Measurements from ENCODE around the gene IGSF9B. TPM values are rescaled to one million over a fixed set of nuclear protein-coding genes. Genes with fewer than 3 reads are reported as not detected.

IGSF9B gene
- total RNA-seq, 1 experiment from 2014 or later, result not detected

DNA sequence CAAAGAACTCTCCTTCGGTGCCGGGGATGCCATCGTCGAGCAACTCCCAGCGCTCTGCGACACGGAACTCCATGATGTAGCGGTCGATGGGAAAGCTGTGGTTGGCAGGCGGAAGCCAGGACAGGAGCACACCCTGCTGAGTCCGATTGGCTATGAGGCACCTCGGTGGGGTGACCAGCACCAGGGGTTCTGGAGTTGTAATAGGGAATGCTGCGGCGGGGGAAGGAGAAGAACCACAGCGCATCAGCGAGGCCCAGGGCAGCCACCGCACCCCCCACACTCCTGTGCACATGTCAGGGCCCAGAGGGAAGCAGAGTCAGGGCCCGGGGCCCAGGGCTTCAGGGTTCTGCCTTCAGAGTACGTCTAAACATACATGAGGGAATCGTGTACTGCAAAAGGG lies 31.0 kb downstream of the IGSF9B start:
- Histone ChIP-seq H3K36me3 (ENCODE audit: low read depth) (no peaks in the 10 kb centered on the region), H3K4me2 (no peak overlapping the region), H3K27ac (no peak overlapping the region), H3F3A (ENCODE audit: insufficient read depth, low read depth) (no peaks in the 10 kb centered on the region), H3K4me1 (replicated peaks; ENCODE audit: insufficient read depth) (no peaks in the 10 kb centered on the region), H4K20me1 (ENCODE audit: insufficient read depth) (no peaks in the 10 kb centered on the region), H3K9me2 (ENCODE audit: insufficient read depth) (no peaks in the 10 kb centered on the region), H3K27me3 (ENCODE audit: insufficient read depth, low read depth) (peaks cover 98% of the 10 kb centered on the region), H3K79me2 (ENCODE audit: low read depth) (no peaks in the 10 kb centered on the region), H2AFZ (no peak overlapping the region), H3K9me3 (ENCODE audit: insufficient read depth, low read depth) (no peaks in the 10 kb centered on the region), H3K4me3 (no peak overlapping the region)
- intact Hi-C loops (cut with micrococcal nuclease; ENCODE audit: unreplicated experiment), result loop anchor here (5.0 kb wide), 1 partner anchor 222 kb away; no protein-coding TSS in a partner anchor
- BruUV-seq (replicated peaks), result no TSS peak
- ChIA-PET POLR2A (ENCODE audit: unreplicated experiment) (no interaction called here), CTCF (no interaction called here)
- TF ChIP-seq EZH2 (IDR thresholded peaks at IDR 0.05; ENCODE audit: low read depth), result no peak
- TF ChIP-seq, protein P1, sequence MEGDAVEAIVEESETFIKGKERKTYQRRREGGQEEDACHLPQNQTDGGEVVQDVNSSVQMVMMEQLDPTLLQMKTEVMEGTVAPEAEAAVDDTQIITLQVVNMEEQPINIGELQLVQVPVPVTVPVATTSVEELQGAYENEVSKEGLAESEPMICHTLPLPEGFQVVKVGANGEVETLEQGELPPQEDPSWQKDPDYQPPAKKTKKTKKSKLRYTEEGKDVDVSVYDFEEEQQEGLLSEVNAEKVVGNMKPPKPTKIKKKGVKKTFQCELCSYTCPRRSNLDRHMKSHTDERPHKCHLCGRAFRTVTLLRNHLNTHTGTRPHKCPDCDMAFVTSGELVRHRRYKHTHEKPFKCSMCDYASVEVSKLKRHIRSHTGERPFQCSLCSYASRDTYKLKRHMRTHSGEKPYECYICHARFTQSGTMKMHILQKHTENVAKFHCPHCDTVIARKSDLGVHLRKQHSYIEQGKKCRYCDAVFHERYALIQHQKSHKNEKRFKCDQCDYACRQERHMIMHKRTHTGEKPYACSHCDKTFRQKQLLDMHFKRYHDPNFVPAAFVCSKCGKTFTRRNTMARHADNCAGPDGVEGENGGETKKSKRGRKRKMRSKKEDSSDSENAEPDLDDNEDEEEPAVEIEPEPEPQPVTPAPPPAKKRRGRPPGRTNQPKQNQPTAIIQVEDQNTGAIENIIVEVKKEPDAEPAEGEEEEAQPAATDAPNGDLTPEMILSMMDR (conservative IDR thresholded peaks at IDR 0.05), result no peak
- DNase-seq, result no peak

DNA sequence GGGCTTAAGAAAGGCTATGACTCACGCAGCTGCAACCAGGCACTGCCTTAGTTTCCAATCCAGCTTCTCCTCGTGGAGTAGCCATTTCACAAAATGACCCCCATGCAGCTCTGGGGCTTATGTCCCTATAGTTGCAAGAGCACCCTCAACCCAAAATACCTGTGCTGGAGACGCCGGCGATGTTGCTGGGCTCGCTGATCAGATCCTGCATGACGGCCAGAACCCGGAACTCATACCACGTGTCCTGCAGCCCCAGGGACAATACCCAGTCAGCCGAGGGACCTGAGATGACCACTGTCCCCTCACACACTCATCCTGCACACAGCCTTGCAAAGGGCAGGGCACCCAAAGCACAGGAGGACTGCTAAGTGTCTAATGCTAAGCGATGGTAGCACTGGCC lies 32.1 kb downstream of the IGSF9B start:
- intact Hi-C loops (cut with micrococcal nuclease; ENCODE audit: unreplicated experiment), result loop anchor here (5.0 kb wide), 1 partner anchor 223 kb away; no protein-coding TSS in a partner anchor
- H3K4me2 ChIP-seq, result no peak overlapping the region

DNA sequence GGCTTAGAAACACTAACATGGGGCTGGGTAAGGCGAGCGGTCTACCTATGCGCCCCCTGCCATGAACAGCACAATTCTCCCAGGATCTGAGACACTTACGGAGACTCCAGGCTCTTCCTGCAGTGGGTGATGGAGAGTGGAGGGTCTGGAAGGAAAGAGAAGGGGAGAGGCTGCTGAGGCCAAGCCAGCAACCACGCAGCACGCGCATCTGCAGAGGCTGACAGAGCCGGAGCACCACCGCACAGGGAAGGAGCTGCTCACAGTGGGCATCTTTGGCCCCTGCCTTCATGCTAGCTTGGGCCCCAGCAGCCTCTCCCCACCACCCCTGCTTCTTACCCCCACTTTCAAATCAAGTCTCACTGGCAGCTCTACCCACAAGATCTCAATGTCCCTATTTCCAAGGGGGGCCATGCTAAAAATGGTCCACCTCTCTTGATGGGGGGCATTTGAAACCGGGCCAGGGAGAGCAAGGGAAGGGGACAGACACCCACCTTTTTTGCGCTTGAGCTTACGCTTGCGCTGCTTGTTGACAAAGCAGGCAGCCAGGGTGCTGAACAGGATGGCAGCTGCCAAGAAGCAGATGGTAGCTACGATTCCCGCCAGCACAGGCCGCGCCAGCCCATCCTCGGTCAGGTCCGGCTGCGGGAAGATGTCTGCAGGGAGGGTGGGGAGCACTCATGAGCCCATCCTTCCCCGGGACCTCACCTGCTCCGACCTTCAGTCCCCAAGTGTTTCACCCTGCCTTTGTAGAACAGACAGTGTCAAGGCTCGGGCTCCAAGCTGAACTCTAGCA lies 34.5 kb downstream of the IGSF9B start:
- H3K4me3 ChIP-seq, result no peak overlapping the region
- H3K27ac ChIP-seq, result no peak overlapping the region
- no peaks in the 10 kb centered on the region for H3F3A ChIP-seq (ENCODE audit: insufficient read depth, low read depth)
- TF ChIP-seq EZH2 (IDR thresholded peaks at IDR 0.05; ENCODE audit: low read depth), result no peak
- TF ChIP-seq, protein P1 (conservative IDR thresholded peaks at IDR 0.05), result no peak
- no peaks in the 10 kb centered on the region for H3K79me2 ChIP-seq (ENCODE audit: low read depth)
- ChIA-PET CTCF (no interaction called here), POLR2A (ENCODE audit: unreplicated experiment) (no interaction called here)
- no peaks in the 10 kb centered on the region for H3K36me3 ChIP-seq (ENCODE audit: low read depth)
- no peak for DNase-seq
- no peak overlapping the region for H2AFZ ChIP-seq
- no peaks in the 10 kb centered on the region for H3K4me1 ChIP-seq (replicated peaks; ENCODE audit: insufficient read depth)
- H3K27me3 ChIP-seq (ENCODE audit: insufficient read depth, low read depth), result peaks cover 75% of the 10 kb centered on the region
- H3K9me3 ChIP-seq (ENCODE audit: insufficient read depth, low read depth), result no peaks in the 10 kb centered on the region
- no TSS peak for BruUV-seq (replicated peaks)
- H3K9me2 ChIP-seq (ENCODE audit: insufficient read depth), result no peaks in the 10 kb centered on the region
- H4K20me1 ChIP-seq (ENCODE audit: insufficient read depth), result no peaks in the 10 kb centered on the region
- intact Hi-C loops (cut with micrococcal nuclease; ENCODE audit: unreplicated experiment), result no loop called here
- H3K4me2 ChIP-seq, result no peak overlapping the region

More for the DNA sequence above, 32.1 kb downstream of the IGSF9B start:
- no peaks in the 10 kb centered on the region for H3K79me2 ChIP-seq (ENCODE audit: low read depth)
- no peaks in the 10 kb centered on the region for H3K4me1 ChIP-seq (replicated peaks; ENCODE audit: insufficient read depth)
- H3K4me3 ChIP-seq, result no peak overlapping the region
- H4K20me1 ChIP-seq (ENCODE audit: insufficient read depth), result no peaks in the 10 kb centered on the region
- TF ChIP-seq, protein P1 (conservative IDR thresholded peaks at IDR 0.05), result no peak
- no peak for TF ChIP-seq EZH2 (IDR thresholded peaks at IDR 0.05; ENCODE audit: low read depth)
- H3K27me3 ChIP-seq (ENCODE audit: insufficient read depth, low read depth), result peaks cover 93% of the 10 kb centered on the region
- no peaks in the 10 kb centered on the region for H3F3A ChIP-seq (ENCODE audit: insufficient read depth, low read depth)
- BruUV-seq (replicated peaks), result no TSS peak
- no peak for DNase-seq
- no peak overlapping the region for H3K27ac ChIP-seq
- no peaks in the 10 kb centered on the region for H3K36me3 ChIP-seq (ENCODE audit: low read depth)
- ChIA-PET POLR2A (ENCODE audit: unreplicated experiment) (no interaction called here), CTCF (no interaction called here)
- H3K9me3 ChIP-seq (ENCODE audit: insufficient read depth, low read depth), result no peaks in the 10 kb centered on the region
- H3K9me2 ChIP-seq (ENCODE audit: insufficient read depth), result no peaks in the 10 kb centered on the region
- H2AFZ ChIP-seq, result no peak overlapping the region

Measured in PC-9 (cell line).